HG03439 (cell line): ENCODE measurements around the gene TRPM5.
"Not testable (repeated sequence)": the region's sequence is repeated elsewhere in the genome, so short reads cannot be mapped to it uniquely, and the experiment has no call there.

Experiments used
- ATAC-seq: cut with Tn5 transposase; IDR thresholded peaks from one replicate; pipeline ENCODE4 v1.9.1; 2021; ENCODE audit warnings: mild to moderate bottlenecking, moderate library complexity; ENCODE audit not compliant: unreplicated experiment

Gene TRPM5

GRCh38 chr11:2443881-2444820 lies at the start of gene TRPM5:
TSS of gene TRPM5 (minus strand) at chr11:2444514. CDS start at chr11:2423036, 21,478 bp downstream.
- no peak for ATAC-seq

- no peak for ATAC-seq
Measured at GRCh38 chr11:2489083-2489482, 44.8 kb upstream of the TRPM5 start.

- ATAC-seq = no peak
Measured at GRCh38 chr11:2488004-2488403, 43.7 kb upstream of the TRPM5 start.

- ATAC-seq = no peak
Measured at GRCh38 chr11:2484576-2485125, 40.3 kb upstream of the TRPM5 start.

- no peak for ATAC-seq
Measured at GRCh38 chr11:2483426-2483825, 39.1 kb upstream of the TRPM5 start.

- no peak for ATAC-seq
Measured at GRCh38 chr11:2482745-2483144, 38.4 kb upstream of the TRPM5 start.

GRCh38 chr11:2482204-2482603 lies 37.9 kb upstream of the TRPM5 start:
- no peak for ATAC-seq

GRCh38 chr11:2481253-2481652 lies 36.9 kb upstream of the TRPM5 start:
- ATAC-seq = no peak

- no peak for ATAC-seq
Measured at GRCh38 chr11:2480874-2481220, 36.5 kb upstream of the TRPM5 start.

- not testable (repeated sequence) for ATAC-seq
Measured at GRCh38 chr11:2480067-2480873, 36.0 kb upstream of the TRPM5 start.

GRCh38 chr11:2477936-2478335 lies 33.6 kb upstream of the TRPM5 start:
- ATAC-seq = no peak

GRCh38 chr11:2477254-2477653 lies 32.9 kb upstream of the TRPM5 start:
- no peak for ATAC-seq

GRCh38 chr11:2475136-2475918 lies 31.0 kb upstream of the TRPM5 start:
- no peak for ATAC-seq

GRCh38 chr11:2474059-2474901 lies 30.0 kb upstream of the TRPM5 start:
- no peak for ATAC-seq

- no peak for ATAC-seq
Measured at GRCh38 chr11:2473361-2474058, 29.2 kb upstream of the TRPM5 start.

- no peak for ATAC-seq
Measured at GRCh38 chr11:2472428-2473186, 28.3 kb upstream of the TRPM5 start.

- ATAC-seq = no peak
Measured at GRCh38 chr11:2471804-2472096, 27.4 kb upstream of the TRPM5 start.

- ATAC-seq = no peak
Measured at GRCh38 chr11:2471048-2471803, 26.9 kb upstream of the TRPM5 start.
